SK-N-SH (cell line): ENCODE measurements around the gene TSPAN3.

Experiments used
- CTCF ChIP-seq: fragments of 200-600 bp; sonication (generic); IDR thresholded peaks from 2 replicates; pipeline ENCODE4 v1.6.1; 2017; ENCODE audit warnings: antibody characterized with exemption, mild to moderate bottlenecking, moderate library complexity
- EP300 ChIP-seq, 2 experiments: IDR thresholded peaks; 2 replicates each; pipeline versions ENCODE4 v1.4.0 to v1.6.1; 2012; ENCODE audit warnings: borderline replicate concordance in 1 of 2, low read depth in 1 of 2, low read length in 1 of 2
- EZH2phosphoT487 ChIP-seq: fragments of 200-600 bp; sonication (generic); IDR thresholded peaks from 2 replicates; pipeline ENCODE4 v1.6.1; 2017; ENCODE audit warnings: low read depth, mixed run types, mild to moderate bottlenecking, antibody characterized with exemption, moderate library complexity, borderline replicate concordance
- MAX ChIP-seq: IDR thresholded peaks from 2 replicates; pipeline ENCODE4 v1.4.0; 2012; ENCODE audit warnings: low read depth
- NFIC ChIP-seq: IDR thresholded peaks from 2 replicates; pipeline ENCODE4 v1.4.0; 2012; ENCODE audit warnings: borderline replicate concordance
- POLR2AphosphoS5 ChIP-seq: IDR thresholded peaks from 2 replicates; pipeline ENCODE4 v1.6.1; 2012; ENCODE audit warnings: low read depth, low read length
- REST ChIP-seq: IDR thresholded peaks from 2 replicates; pipeline ENCODE4 v1.6.1; 2012; ENCODE audit warnings: mild to moderate bottlenecking, low read depth, low read length, moderate library complexity
- TEAD4 ChIP-seq: IDR thresholded peaks from 2 replicates; pipeline ENCODE4 v1.4.0; 2012; ENCODE audit warnings: mild to moderate bottlenecking, borderline replicate concordance; ENCODE audit not compliant: insufficient read depth
- USF2 ChIP-seq: fragments of 150-350 bp; IDR thresholded peaks from 2 replicates; pipeline ENCODE4 v1.6.1; 2017; ENCODE audit warnings: antibody characterized with exemption, low read length, low read depth, borderline replicate concordance

- TF ChIP-seq USF2 (no peak), CTCF (no peak), MAX (no peak), NFIC (no peak), EZH2phosphoT487 (no peak), REST (no peak), TEAD4 (no peak), POLR2AphosphoS5 (no peak), EP300 (IDR thresholded peaks at IDR 0.05; ENCODE audit: borderline replicate concordance in 1 of 2, low read depth in 1 of 2, low read length in 1 of 2) (no peak)
Measured at GRCh38 chr15:77014132-77015081, 56.5 kb downstream of the TSPAN3 start.
